Thyroid gland (tissue), 4 donors: ENCODE measurements around the gene GMEB2.

Experiments used
- POLR2A ChIP-seq, 2 donors: fragments of 450-650 bp; IDR thresholded peaks; one replicate each; pipeline ENCODE4 v1.6.1; 2017; ENCODE audit warnings: antibody characterized with exemption in 2 of 2, mild to moderate bottlenecking in 2 of 2, moderate library complexity in 1 of 2
- TF ChIP-seq, protein P1 (sequence below), 6 experiments: fragments of 200-600 bp in 3 of 6; fragments of 450-650 bp in 3 of 6; sonication (generic) in 3 of 6; IDR thresholded peaks; one replicate each; pipeline ENCODE4 v1.5.1; 2016 to 2019; ENCODE audit warnings: antibody characterized with exemption in 6 of 6, mild to moderate bottlenecking in 2 of 6, inconsistent platforms in 1 of 6, moderate library complexity in 1 of 6

DNA sequence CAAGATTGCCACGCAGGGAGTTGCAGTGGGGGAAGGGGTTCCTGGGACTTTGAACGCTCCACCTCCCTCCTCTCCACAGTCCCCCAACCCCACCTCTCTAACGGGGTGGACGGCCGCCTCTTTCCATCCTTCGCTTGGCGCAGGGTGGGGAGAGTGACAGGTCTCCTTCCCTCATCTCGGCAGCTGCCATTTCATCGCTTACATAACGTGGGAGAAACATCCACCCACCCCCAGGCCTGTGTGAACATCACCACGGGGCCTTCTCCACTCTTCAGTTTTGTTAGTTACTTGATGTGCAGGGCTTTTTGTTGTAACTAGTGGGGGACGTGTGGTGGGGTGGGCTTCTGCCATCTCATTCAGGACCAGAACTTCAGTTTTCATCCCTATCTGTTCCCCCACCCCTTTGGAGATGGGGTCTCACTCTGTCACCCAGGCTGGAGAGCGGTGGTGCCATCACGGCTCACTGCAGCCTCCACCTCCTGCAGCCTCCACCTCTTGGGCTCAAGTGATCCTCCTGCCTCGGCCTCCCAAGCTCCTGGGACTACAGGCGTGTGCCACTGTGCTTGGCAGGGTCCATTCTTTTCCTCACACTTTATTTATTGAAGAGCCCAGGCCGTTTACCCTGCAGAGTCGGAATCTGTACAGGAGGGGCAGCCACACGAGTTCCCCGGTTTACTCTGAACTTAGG lies 48.9 kb upstream of the GMEB2 start:
- TF ChIP-seq, protein P1, sequence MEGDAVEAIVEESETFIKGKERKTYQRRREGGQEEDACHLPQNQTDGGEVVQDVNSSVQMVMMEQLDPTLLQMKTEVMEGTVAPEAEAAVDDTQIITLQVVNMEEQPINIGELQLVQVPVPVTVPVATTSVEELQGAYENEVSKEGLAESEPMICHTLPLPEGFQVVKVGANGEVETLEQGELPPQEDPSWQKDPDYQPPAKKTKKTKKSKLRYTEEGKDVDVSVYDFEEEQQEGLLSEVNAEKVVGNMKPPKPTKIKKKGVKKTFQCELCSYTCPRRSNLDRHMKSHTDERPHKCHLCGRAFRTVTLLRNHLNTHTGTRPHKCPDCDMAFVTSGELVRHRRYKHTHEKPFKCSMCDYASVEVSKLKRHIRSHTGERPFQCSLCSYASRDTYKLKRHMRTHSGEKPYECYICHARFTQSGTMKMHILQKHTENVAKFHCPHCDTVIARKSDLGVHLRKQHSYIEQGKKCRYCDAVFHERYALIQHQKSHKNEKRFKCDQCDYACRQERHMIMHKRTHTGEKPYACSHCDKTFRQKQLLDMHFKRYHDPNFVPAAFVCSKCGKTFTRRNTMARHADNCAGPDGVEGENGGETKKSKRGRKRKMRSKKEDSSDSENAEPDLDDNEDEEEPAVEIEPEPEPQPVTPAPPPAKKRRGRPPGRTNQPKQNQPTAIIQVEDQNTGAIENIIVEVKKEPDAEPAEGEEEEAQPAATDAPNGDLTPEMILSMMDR (IDR thresholded peaks at IDR 0.05), result no peak
- no peak for TF ChIP-seq POLR2A (IDR thresholded peaks at IDR 0.05)
